Measurements from ENCODE around the gene CD40.

- TF ChIP-seq, protein P1, sequence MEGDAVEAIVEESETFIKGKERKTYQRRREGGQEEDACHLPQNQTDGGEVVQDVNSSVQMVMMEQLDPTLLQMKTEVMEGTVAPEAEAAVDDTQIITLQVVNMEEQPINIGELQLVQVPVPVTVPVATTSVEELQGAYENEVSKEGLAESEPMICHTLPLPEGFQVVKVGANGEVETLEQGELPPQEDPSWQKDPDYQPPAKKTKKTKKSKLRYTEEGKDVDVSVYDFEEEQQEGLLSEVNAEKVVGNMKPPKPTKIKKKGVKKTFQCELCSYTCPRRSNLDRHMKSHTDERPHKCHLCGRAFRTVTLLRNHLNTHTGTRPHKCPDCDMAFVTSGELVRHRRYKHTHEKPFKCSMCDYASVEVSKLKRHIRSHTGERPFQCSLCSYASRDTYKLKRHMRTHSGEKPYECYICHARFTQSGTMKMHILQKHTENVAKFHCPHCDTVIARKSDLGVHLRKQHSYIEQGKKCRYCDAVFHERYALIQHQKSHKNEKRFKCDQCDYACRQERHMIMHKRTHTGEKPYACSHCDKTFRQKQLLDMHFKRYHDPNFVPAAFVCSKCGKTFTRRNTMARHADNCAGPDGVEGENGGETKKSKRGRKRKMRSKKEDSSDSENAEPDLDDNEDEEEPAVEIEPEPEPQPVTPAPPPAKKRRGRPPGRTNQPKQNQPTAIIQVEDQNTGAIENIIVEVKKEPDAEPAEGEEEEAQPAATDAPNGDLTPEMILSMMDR (conservative IDR thresholded peaks at IDR 0.05; ENCODE audit: low read length): peak; percentile 34; the same call in 1 of the 2 replicates
- TF ChIP-seq EZH2phosphoT487 (IDR thresholded peaks at IDR 0.05; ENCODE audit: borderline replicate concordance, low read depth, low read length): no peak
Measured at GRCh38 chr20:46174469-46175126, 56.5 kb downstream of the CD40 start.
